ENCODE results near the gene KCNMA1.

KCNMA1 gene

DNA sequence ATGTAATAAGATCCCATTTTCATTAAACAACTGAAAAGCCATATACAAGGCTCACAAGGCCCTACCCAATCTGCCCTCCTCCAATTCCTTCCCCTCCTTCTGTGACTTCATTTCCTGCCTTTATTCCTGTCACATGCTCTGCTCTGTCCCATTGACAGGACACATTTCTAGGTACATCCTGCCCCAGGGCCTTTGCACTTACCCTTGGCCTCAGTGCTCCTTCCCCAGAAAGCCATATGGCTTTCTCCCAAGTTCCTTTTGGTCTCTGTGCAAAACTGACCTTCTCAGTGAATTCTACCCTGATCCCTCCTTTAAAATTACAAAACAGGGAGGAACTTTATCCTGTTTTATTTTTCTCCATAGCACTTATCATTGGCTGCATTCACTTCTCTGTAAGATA, 40.0 kb downstream of the KCNMA1 start:
- DNase-seq: no peak
- Histone ChIP-seq H3K18ac (ENCODE audit: low read depth in 1 of 2, low read length in 2 of 2) (no peak overlapping the region), H2AK5ac (ENCODE audit: low read length, severe bottlenecking) (no peak overlapping the region), H2AFZ (ENCODE audit: low read depth, low read length) (no peak overlapping the region), H4K8ac (ENCODE audit: low read length) (no peak overlapping the region), H3K4me3 (ENCODE audit: insufficient read depth in 1 of 2, low read depth in 1 of 2, low read length in 2 of 2) (no peak overlapping the region), H3K9me3 (ENCODE audit: control insufficient read depth, low read length) (no peaks in the 10 kb centered on the region), H3K23ac (ENCODE audit: low read length in 2 of 2) (no peak overlapping the region), H3K4me2 (ENCODE audit: low read length, poor library complexity, severe bottlenecking) (no peak overlapping the region), H3K79me1 (replicated peaks; ENCODE audit: low read length, poor library complexity, severe bottlenecking) (peaks cover 13% of the 10 kb centered on the region), H2BK5ac (ENCODE audit: low read depth, low read length, poor library complexity, severe bottlenecking) (no peak overlapping the region), H3K36me3 (ENCODE audit: control insufficient read depth in 1 of 2, insufficient read depth in 2 of 2, low read depth in 1 of 2, low read length in 2 of 2) (no peaks in the 10 kb centered on the region), H3K27ac (ENCODE audit: low read length, poor library complexity, severe bottlenecking) (no peak overlapping the region), H3K4ac (ENCODE audit: low read depth in 1 of 2, low read length in 2 of 2) (no peak overlapping the region), H3K14ac (ENCODE audit: low read length in 2 of 2) (no peak overlapping the region), H3K27me3 (ENCODE audit: control insufficient read depth in 1 of 2, insufficient read depth in 1 of 2, low read length in 2 of 2) (no peaks in the 10 kb centered on the region), H2BK15ac (ENCODE audit: low read depth, poor library complexity, severe bottlenecking) (no peak overlapping the region), H2BK12ac (ENCODE audit: low read length in 2 of 2) (no peak overlapping the region), H3K4me1 (ENCODE audit: control insufficient read depth, insufficient read depth, low read depth, low read length) (peaks cover 6% of the 10 kb centered on the region), H3K9ac (ENCODE audit: low read length) (no peak overlapping the region), H4K91ac (ENCODE audit: low read length) (no peak overlapping the region), H2BK120ac (ENCODE audit: low read depth, low read length) (no peak overlapping the region)

GRCh38 chr10:77594471-77594783, 43.2 kb downstream of the KCNMA1 start:
- WGBS: 86% methylated on average over 2 of the region's 4 CpGs

GRCh38 chr10:77593771-77594470, 43.7 kb downstream of the KCNMA1 start:
- no peak for DNase-seq
- H3K18ac ChIP-seq (ENCODE audit: low read depth in 1 of 2, low read length in 2 of 2): peak overlapping the region in 1 of 2 experiments; percentile 1
- H2BK120ac ChIP-seq (ENCODE audit: low read depth, low read length): no peak overlapping the region
- no peak overlapping the region for H3K4me2 ChIP-seq (ENCODE audit: low read length, poor library complexity, severe bottlenecking)
- 95% methylated on average over 7 of the region's 7 CpGs for WGBS
- H3K27ac ChIP-seq (ENCODE audit: low read length, poor library complexity, severe bottlenecking): no peak overlapping the region
- H2BK15ac ChIP-seq (ENCODE audit: low read depth, poor library complexity, severe bottlenecking): no peak overlapping the region
- no peak overlapping the region for H2BK5ac ChIP-seq (ENCODE audit: low read depth, low read length, poor library complexity, severe bottlenecking)
- no peak overlapping the region for H4K8ac ChIP-seq (ENCODE audit: low read length)
- no peaks in the 10 kb centered on the region for H3K9me3 ChIP-seq (ENCODE audit: control insufficient read depth, low read length)
- H3K27me3 ChIP-seq (ENCODE audit: control insufficient read depth in 1 of 2, insufficient read depth in 1 of 2, low read length in 2 of 2): no peaks in the 10 kb centered on the region
- no peak overlapping the region for H3K4ac ChIP-seq (ENCODE audit: low read depth in 1 of 2, low read length in 2 of 2)
- no peak overlapping the region for H4K91ac ChIP-seq (ENCODE audit: low read length)
- H3K14ac ChIP-seq (ENCODE audit: low read length in 2 of 2): no peak overlapping the region
- peaks cover 7% of the 10 kb centered on the region for H3K4me1 ChIP-seq (ENCODE audit: control insufficient read depth, insufficient read depth, low read depth, low read length)
- no peak overlapping the region for H2AK5ac ChIP-seq (ENCODE audit: low read length, severe bottlenecking)
- peak overlapping the region in 1 of 2 experiments; percentile 41 for H3K4me3 ChIP-seq (ENCODE audit: insufficient read depth in 1 of 2, low read depth in 1 of 2, low read length in 2 of 2)
- peak overlapping the region; percentile 63 for H3K9ac ChIP-seq (ENCODE audit: low read length)
- peak overlapping the region in 1 of 2 experiments; percentile 48 for H2BK12ac ChIP-seq (ENCODE audit: low read length in 2 of 2)
- H3K23ac ChIP-seq (ENCODE audit: low read length in 2 of 2): no peak overlapping the region
- peaks cover 18% of the 10 kb centered on the region for H3K79me1 ChIP-seq (replicated peaks; ENCODE audit: low read length, poor library complexity, severe bottlenecking)
- H2AFZ ChIP-seq (ENCODE audit: low read depth, low read length): no peak overlapping the region
- H3K36me3 ChIP-seq (ENCODE audit: control insufficient read depth in 1 of 2, insufficient read depth in 2 of 2, low read depth in 1 of 2, low read length in 2 of 2): no peaks in the 10 kb centered on the region

More at GRCh38 chr10:77594471-77594783, 43.2 kb downstream of the KCNMA1 start:
- no peak overlapping the region for H3K4me3 ChIP-seq (ENCODE audit: insufficient read depth in 1 of 2, low read depth in 1 of 2, low read length in 2 of 2)
- no peak overlapping the region for H3K4ac ChIP-seq (ENCODE audit: low read depth in 1 of 2, low read length in 2 of 2)
- DNase-seq: no peak
- H3K4me2 ChIP-seq (ENCODE audit: low read length, poor library complexity, severe bottlenecking): no peak overlapping the region
- H3K79me1 ChIP-seq (replicated peaks; ENCODE audit: low read length, poor library complexity, severe bottlenecking): peaks cover 16% of the 10 kb centered on the region
- peak overlapping the region in 1 of 2 experiments; percentile 48 for H2BK12ac ChIP-seq (ENCODE audit: low read length in 2 of 2)
- no peak overlapping the region for H3K27ac ChIP-seq (ENCODE audit: low read length, poor library complexity, severe bottlenecking)
- no peaks in the 10 kb centered on the region for H3K9me3 ChIP-seq (ENCODE audit: control insufficient read depth, low read length)
- H3K14ac ChIP-seq (ENCODE audit: low read length in 2 of 2): no peak overlapping the region
- H3K18ac ChIP-seq (ENCODE audit: low read depth in 1 of 2, low read length in 2 of 2): peak overlapping the region in 1 of 2 experiments; percentile 28
- H2AK5ac ChIP-seq (ENCODE audit: low read length, severe bottlenecking): no peak overlapping the region
- H2BK5ac ChIP-seq (ENCODE audit: low read depth, low read length, poor library complexity, severe bottlenecking): no peak overlapping the region
- H4K91ac ChIP-seq (ENCODE audit: low read length): no peak overlapping the region
- no peak overlapping the region for H2AFZ ChIP-seq (ENCODE audit: low read depth, low read length)
- no peak overlapping the region for H4K8ac ChIP-seq (ENCODE audit: low read length)
- H2BK120ac ChIP-seq (ENCODE audit: low read depth, low read length): no peak overlapping the region
- H3K27me3 ChIP-seq (ENCODE audit: control insufficient read depth in 1 of 2, insufficient read depth in 1 of 2, low read length in 2 of 2): no peaks in the 10 kb centered on the region
- no peak overlapping the region for H3K23ac ChIP-seq (ENCODE audit: low read length in 2 of 2)
- H3K36me3 ChIP-seq (ENCODE audit: control insufficient read depth in 1 of 2, insufficient read depth in 2 of 2, low read depth in 1 of 2, low read length in 2 of 2): no peaks in the 10 kb centered on the region
- H3K4me1 ChIP-seq (ENCODE audit: control insufficient read depth, insufficient read depth, low read depth, low read length): peaks cover 7% of the 10 kb centered on the region
- H3K9ac ChIP-seq (ENCODE audit: low read length): peak overlapping the region; percentile 11
- H2BK15ac ChIP-seq (ENCODE audit: low read depth, poor library complexity, severe bottlenecking): no peak overlapping the region

DNA sequence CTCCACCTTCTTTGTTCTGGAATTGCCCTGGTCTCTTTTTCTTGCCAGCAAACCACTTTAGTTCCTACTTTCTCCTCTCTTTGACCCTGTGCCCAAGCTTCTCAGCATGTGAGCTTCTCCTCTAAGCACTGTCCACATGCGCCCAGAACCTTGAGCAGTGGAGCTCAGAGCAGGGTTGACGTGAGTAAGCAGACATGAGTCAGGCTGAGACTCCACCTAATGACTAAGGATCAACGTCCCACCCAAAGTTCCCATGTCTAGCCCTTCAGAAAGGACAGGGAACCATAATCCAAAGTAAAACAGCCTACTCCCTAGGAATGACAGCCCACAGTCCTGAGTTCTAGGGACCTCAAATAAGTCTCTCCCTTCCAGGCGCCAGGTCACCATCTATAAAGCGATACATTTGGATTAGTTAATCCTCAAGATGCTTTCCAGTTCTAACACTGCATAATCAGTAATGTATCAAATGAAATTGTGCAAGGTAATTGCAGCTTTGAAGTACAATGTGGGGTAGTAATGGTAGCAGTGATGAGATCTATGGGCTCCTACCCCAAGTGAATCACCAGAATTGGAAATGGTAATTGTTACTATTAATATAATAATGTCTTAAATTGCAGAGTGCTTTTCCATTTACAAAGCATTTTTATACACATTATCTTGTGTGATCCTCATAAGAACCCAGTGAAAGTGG, 44.5 kb downstream of the KCNMA1 start:
- Histone ChIP-seq H3K27me3 (ENCODE audit: control insufficient read depth in 1 of 2, insufficient read depth in 1 of 2, low read length in 2 of 2) (no peaks in the 10 kb centered on the region), H3K36me3 (ENCODE audit: control insufficient read depth in 1 of 2, insufficient read depth in 2 of 2, low read depth in 1 of 2, low read length in 2 of 2) (no peaks in the 10 kb centered on the region), H2AFZ (ENCODE audit: low read depth, low read length) (no peak overlapping the region), H3K4me3 (ENCODE audit: insufficient read depth in 1 of 2, low read depth in 1 of 2, low read length in 2 of 2) (peak overlapping the region in 1 of 2 experiments; percentile 41), H3K27ac (ENCODE audit: low read length, poor library complexity, severe bottlenecking) (no peak overlapping the region), H2BK120ac (ENCODE audit: low read depth, low read length) (no peak overlapping the region), H3K4me1 (ENCODE audit: control insufficient read depth, insufficient read depth, low read depth, low read length) (peaks cover 7% of the 10 kb centered on the region), H3K14ac (ENCODE audit: low read length in 2 of 2) (no peak overlapping the region), H2BK5ac (ENCODE audit: low read depth, low read length, poor library complexity, severe bottlenecking) (no peak overlapping the region), H3K9me3 (ENCODE audit: control insufficient read depth, low read length) (no peaks in the 10 kb centered on the region), H3K4ac (ENCODE audit: low read depth in 1 of 2, low read length in 2 of 2) (peak overlapping the region in 1 of 2 experiments; percentile 76), H3K9ac (ENCODE audit: low read length) (peak overlapping the region; percentile 66), H3K18ac (ENCODE audit: low read depth in 1 of 2, low read length in 2 of 2) (peak overlapping the region in 1 of 2 experiments; percentile 48), H4K8ac (ENCODE audit: low read length) (no peak overlapping the region), H2BK12ac (ENCODE audit: low read length in 2 of 2) (peak overlapping the region in 1 of 2 experiments; percentile 21), H2AK5ac (ENCODE audit: low read length, severe bottlenecking) (no peak overlapping the region), H4K91ac (ENCODE audit: low read length) (no peak overlapping the region), H3K79me1 (replicated peaks; ENCODE audit: low read length, poor library complexity, severe bottlenecking) (peaks cover 20% of the 10 kb centered on the region), H3K23ac (ENCODE audit: low read length in 2 of 2) (no peak overlapping the region), H2BK15ac (ENCODE audit: low read depth, poor library complexity, severe bottlenecking) (no peak overlapping the region), H3K4me2 (ENCODE audit: low read length, poor library complexity, severe bottlenecking) (no peak overlapping the region)
- WGBS: 10% methylated on average over 3 of the region's 5 CpGs
- DNase-seq: peak; percentile 94

All from mesenchymal stem cell (in vitro differentiated cells and primary cell).